HG03045 (cell line): ENCODE data around the gene EYS.

Experiments
- ATAC-seq: cut with Tn5 transposase; IDR thresholded peaks from one replicate; pipeline ENCODE4 v1.9.1; 2021; ENCODE audit warnings: mild to moderate bottlenecking, moderate library complexity; ENCODE audit not compliant: unreplicated experiment

Gene EYS

GRCh38 chr6:64988148-64988547, 718.9 kb downstream of the EYS start:
- ATAC-seq: no peak

- ATAC-seq: no peak
These were observed 720.0 kb downstream of the EYS start for GRCh38 chr6:64987066-64987465.

- ATAC-seq: no peak
These were observed 721.3 kb downstream of the EYS start for GRCh38 chr6:64985726-64986125.

GRCh38 chr6:64984948-64985347, 722.1 kb downstream of the EYS start:
- no peak for ATAC-seq

- ATAC-seq: no peak
These were observed 723.9 kb downstream of the EYS start for GRCh38 chr6:64983089-64983488.

- ATAC-seq: no peak
These were observed 733.9 kb downstream of the EYS start for GRCh38 chr6:64973142-64973541.

GRCh38 chr6:64969139-64969538, 737.9 kb downstream of the EYS start:
- no peak for ATAC-seq

- ATAC-seq: no peak
These were observed 751.6 kb downstream of the EYS start for GRCh38 chr6:64955435-64955848.

GRCh38 chr6:64949257-64949656, 757.8 kb downstream of the EYS start:
- no peak for ATAC-seq

GRCh38 chr6:64948261-64948660, 758.8 kb downstream of the EYS start:
- ATAC-seq: no peak

- ATAC-seq: no peak
These were observed 761.6 kb downstream of the EYS start for GRCh38 chr6:64945450-64945849.

GRCh38 chr6:64932486-64932885, 774.5 kb downstream of the EYS start:
- ATAC-seq: no peak

GRCh38 chr6:64930681-64931080, 776.3 kb downstream of the EYS start:
- ATAC-seq: no peak

- ATAC-seq: no peak
These were observed 781.0 kb downstream of the EYS start for GRCh38 chr6:64926051-64926450.

GRCh38 chr6:64920257-64920656, 786.8 kb downstream of the EYS start:
- ATAC-seq: no peak

- no peak for ATAC-seq
These were observed 792.9 kb downstream of the EYS start for GRCh38 chr6:64914124-64914523.

- ATAC-seq: no peak
These were observed 794.1 kb downstream of the EYS start for GRCh38 chr6:64912966-64913365.

GRCh38 chr6:64908104-64908503, 798.9 kb downstream of the EYS start:
- ATAC-seq: no peak

- no peak for ATAC-seq
These were observed 802.4 kb downstream of the EYS start for GRCh38 chr6:64904616-64905015.

GRCh38 chr6:64902596-64902995, 804.4 kb downstream of the EYS start:
- no peak for ATAC-seq

GRCh38 chr6:64896939-64897338, 810.1 kb downstream of the EYS start:
- no peak for ATAC-seq

GRCh38 chr6:64895945-64896344, 811.1 kb downstream of the EYS start:
- ATAC-seq: no peak

- no peak for ATAC-seq
These were observed 816.4 kb downstream of the EYS start for GRCh38 chr6:64890609-64891008.

GRCh38 chr6:64889144-64889543, 817.9 kb downstream of the EYS start:
- no peak for ATAC-seq
